Sigmoid colon (tissue), 4 donors: ENCODE results near the gene KIF2C.

Source experiments
- CTCF ChIP-seq, 4 experiments: fragments of 450-650 bp in 3 of 4; fragments of 200-600 bp in 1 of 4; IDR thresholded peaks; one replicate each; pipeline ENCODE4 v1.5.1; 2016 to 2019; ENCODE audit warnings: antibody characterized with exemption in 4 of 4, mild to moderate bottlenecking in 3 of 4, moderate library complexity in 2 of 4
- EP300 ChIP-seq, 4 donors: sonication (generic); formaldehyde crosslinking; IDR thresholded peaks; one replicate each; pipeline ENCODE4 v1.6.1; 2017; ENCODE audit warnings: antibody characterized with exemption in 4 of 4
- POLR2A ChIP-seq, 2 donors: fragments of 450-650 bp; IDR thresholded peaks; one replicate each; pipeline ENCODE4 v1.6.1; 2016; ENCODE audit warnings: antibody characterized with exemption in 2 of 2, mild to moderate bottlenecking in 2 of 2, moderate library complexity in 2 of 2
- POLR2AphosphoS5 ChIP-seq, 4 donors: sonication (generic); formaldehyde crosslinking; IDR thresholded peaks; one replicate each; pipeline ENCODE4 v1.6.1; 2017; ENCODE audit warnings: antibody characterized with exemption in 4 of 4

- TF ChIP-seq CTCF (IDR thresholded peaks at IDR 0.05): no peak
- no peak for TF ChIP-seq POLR2AphosphoS5 (IDR thresholded peaks at IDR 0.05)
- no peak for TF ChIP-seq POLR2A (IDR thresholded peaks at IDR 0.05)
- TF ChIP-seq EP300 (IDR thresholded peaks at IDR 0.05): no peak
These were observed 19.4 kb upstream of the KIF2C start for GRCh38 chr1:44720281-44720680.
